Upper lobe of left lung (tissue), 4 donors: ENCODE results near the gene GPATCH2.

Experiments used
- EP300 ChIP-seq, 4 donors: sonication (generic); formaldehyde crosslinking; IDR thresholded peaks; one replicate each; pipeline ENCODE4 v1.5.1; 2017; ENCODE audit warnings: antibody characterized with exemption in 4 of 4, control low read depth in 2 of 4
- POLR2A ChIP-seq, 4 donors: fragments of 450-650 bp; IDR thresholded peaks; one replicate each; pipeline ENCODE4 v1.5.1; 2016 to 2017; ENCODE audit warnings: antibody characterized with exemption in 4 of 4, mild to moderate bottlenecking in 2 of 4
- POLR2AphosphoS5 ChIP-seq, 2 donors: sonication (generic); formaldehyde crosslinking; IDR thresholded peaks; one replicate each; pipeline ENCODE4 v1.5.1; 2017; ENCODE audit warnings: antibody characterized with exemption in 2 of 2
- TF ChIP-seq, protein P1 (sequence below), 6 experiments: fragments of 450-650 bp in 4 of 6; fragments of 200-600 bp in 2 of 6; sonication (generic) in 2 of 6; IDR thresholded peaks; one replicate each; pipeline ENCODE4 v1.5.1; 2016 to 2019; ENCODE audit warnings: antibody characterized with exemption in 6 of 6

- TF ChIP-seq, protein P1, sequence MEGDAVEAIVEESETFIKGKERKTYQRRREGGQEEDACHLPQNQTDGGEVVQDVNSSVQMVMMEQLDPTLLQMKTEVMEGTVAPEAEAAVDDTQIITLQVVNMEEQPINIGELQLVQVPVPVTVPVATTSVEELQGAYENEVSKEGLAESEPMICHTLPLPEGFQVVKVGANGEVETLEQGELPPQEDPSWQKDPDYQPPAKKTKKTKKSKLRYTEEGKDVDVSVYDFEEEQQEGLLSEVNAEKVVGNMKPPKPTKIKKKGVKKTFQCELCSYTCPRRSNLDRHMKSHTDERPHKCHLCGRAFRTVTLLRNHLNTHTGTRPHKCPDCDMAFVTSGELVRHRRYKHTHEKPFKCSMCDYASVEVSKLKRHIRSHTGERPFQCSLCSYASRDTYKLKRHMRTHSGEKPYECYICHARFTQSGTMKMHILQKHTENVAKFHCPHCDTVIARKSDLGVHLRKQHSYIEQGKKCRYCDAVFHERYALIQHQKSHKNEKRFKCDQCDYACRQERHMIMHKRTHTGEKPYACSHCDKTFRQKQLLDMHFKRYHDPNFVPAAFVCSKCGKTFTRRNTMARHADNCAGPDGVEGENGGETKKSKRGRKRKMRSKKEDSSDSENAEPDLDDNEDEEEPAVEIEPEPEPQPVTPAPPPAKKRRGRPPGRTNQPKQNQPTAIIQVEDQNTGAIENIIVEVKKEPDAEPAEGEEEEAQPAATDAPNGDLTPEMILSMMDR (IDR thresholded peaks at IDR 0.05), result no peak
- no peak for TF ChIP-seq POLR2AphosphoS5 (IDR thresholded peaks at IDR 0.05)
- TF ChIP-seq EP300 (IDR thresholded peaks at IDR 0.05), result no peak
- TF ChIP-seq POLR2A (IDR thresholded peaks at IDR 0.05), result no peak
Measured at GRCh38 chr1:217569021-217569420, 61.9 kb downstream of the GPATCH2 start.
